Keratinocyte (primary cell): ENCODE measurements around the gene SMAD3. TPM values are rescaled to one million over a fixed set of nuclear protein-coding genes. Genes with fewer than 3 reads are reported as not detected.

Experiments used
- DNase-seq: peaks from one replicate; pipeline ENCODE4 v3.0.0-alpha.2; 2011; ENCODE audit warnings: low read depth, missing footprints, low spot score
- FAIRE-seq: peaks from 2 replicates; lab custom pipeline; 2011; peaks lifted over from hg19 to GRCh38; lab: Jason Lieb, UNC
- H2AFZ ChIP-seq: 2 replicates; pipeline ENCODE4 v1.6.0; 2012; ENCODE audit warnings: low read length, control low read depth, inconsistent platforms; ENCODE audit not compliant: control insufficient read depth
- H3K27ac ChIP-seq: 2 replicates; pipeline ENCODE4 v1.5.1; 2011; ENCODE audit warnings: low read length; ENCODE audit not compliant: control insufficient read depth, insufficient read depth
- H3K27me3 ChIP-seq: 3 replicates; pipeline ENCODE4 v1.6.0; 2011; ENCODE audit warnings: low read length; ENCODE audit not compliant: control insufficient read depth, insufficient read depth; ENCODE audit errors: extremely low read depth
- H3K36me3 ChIP-seq, 2 experiments: 2 replicates in 1 of 2; 3 replicates in 1 of 2; pipeline ENCODE4 v1.5.1; 2011; ENCODE audit warnings: low read length in 2 of 2, mild to moderate bottlenecking in 1 of 2; ENCODE audit not compliant: control insufficient read depth in 2 of 2, insufficient read depth in 2 of 2; ENCODE audit errors: extremely low read depth in 1 of 2
- H3K4me1 ChIP-seq: 3 replicates; pipeline ENCODE4 v1.5.1; 2011; ENCODE audit warnings: low read length; ENCODE audit not compliant: control insufficient read depth, insufficient read depth; ENCODE audit errors: extremely low read depth
- H3K4me2 ChIP-seq: 3 replicates; pipeline ENCODE4 v1.6.0; 2011; ENCODE audit warnings: low read depth, low read length; ENCODE audit not compliant: control insufficient read depth, insufficient read depth; ENCODE audit errors: extremely low read depth
- H3K4me3 ChIP-seq, 3 experiments: fragments of 200-600 bp in 1 of 3; sonication (generic) in 1 of 3; 2 replicates in 2 of 3; 3 replicates in 1 of 3; pipeline ENCODE4 v1.5.1; 2011 to 2016; ENCODE audit warnings: low read length in 3 of 3, mild to moderate bottlenecking in 3 of 3, control low read depth in 2 of 3, inconsistent platforms in 1 of 3, low read depth in 1 of 3, mixed read lengths in 1 of 3, mixed run types in 1 of 3, moderate library complexity in 1 of 3; ENCODE audit not compliant: control insufficient read depth in 2 of 3, insufficient read depth in 2 of 3; ENCODE audit errors: extremely low read depth in 1 of 3
- H3K79me2 ChIP-seq: 2 replicates; pipeline ENCODE4 v1.6.0; 2012; ENCODE audit warnings: low read length; ENCODE audit not compliant: control insufficient read depth, insufficient read depth
- H3K9ac ChIP-seq: 3 replicates; pipeline ENCODE4 v1.6.0; 2011; ENCODE audit warnings: low read length; ENCODE audit not compliant: control insufficient read depth, insufficient read depth; ENCODE audit errors: extremely low read depth
- H3K9me1 ChIP-seq: 3 replicates; pipeline ENCODE4 v1.6.0; 2011; ENCODE audit warnings: low read length; ENCODE audit not compliant: control insufficient read depth, insufficient read depth; ENCODE audit errors: extremely low read depth
- H3K9me3 ChIP-seq: 2 replicates; pipeline ENCODE4 v1.5.1; 2012; ENCODE audit warnings: low read depth, low read length; ENCODE audit not compliant: control insufficient read depth
- H4K20me1 ChIP-seq: 3 replicates; pipeline ENCODE4 v1.6.0; 2011; ENCODE audit warnings: low read length; ENCODE audit not compliant: control insufficient read depth, insufficient read depth; ENCODE audit errors: extremely low read depth
- CTCF ChIP-seq, 3 experiments: IDR thresholded peaks in 1 of 3; conservative IDR thresholded peaks in 1 of 3; optimal IDR thresholded peaks in 1 of 3; 2 replicates in 2 of 3; 3 replicates in 1 of 3; pipeline versions ENCODE3 to v1.5.1; 2011; ENCODE audit warnings: low read length in 3 of 3, mild to moderate bottlenecking in 3 of 3, moderate library complexity in 2 of 3, control low read depth in 1 of 3, inconsistent platforms in 1 of 3; ENCODE audit not compliant: insufficient read depth in 2 of 3; ENCODE audit errors: extremely low read depth in 1 of 3
- EZH2 ChIP-seq: IDR thresholded peaks from one replicate; pipeline ENCODE4 v1.6.1; 2012; ENCODE audit warnings: inconsistent platforms, mild to moderate bottlenecking, low read length, moderate library complexity
- dilution Hi-C: fragments of 300-500 bp; cut with MboI; formaldehyde crosslinking; loops from one replicate; pipeline ENCODE4 v1.7.0; 2020; ENCODE audit warnings: low sequenced_read_pairs; ENCODE audit not compliant: extremely low pct_ligation_motif_present
- polyA plus RNA-seq, 5 experiments: library from polyadenylated mRNA; depleted of rRNA in 3 of 5; stranded (reverse) in 3 of 5; stranded (forward) in 1 of 5; unstranded in 1 of 5; fragments of >200 nt; gene quantifications; 1 replicate in 1 of 5; 2 replicates in 3 of 5; 3 replicates in 1 of 5; pipeline versions ENCODE4 v1.2.1 to v1.2.3, GENCODE V29; 2011 to 2012; ENCODE audit warnings: missing spikeins in 2 of 5, low read depth in 1 of 5, low replicate concordance in 1 of 5

SMAD3 gene
- polyA plus RNA-seq, 1 donor (not counting 4 experiments of a cell fraction or from before 2014, with no cell fraction given), result 33.7 TPM

DNA sequence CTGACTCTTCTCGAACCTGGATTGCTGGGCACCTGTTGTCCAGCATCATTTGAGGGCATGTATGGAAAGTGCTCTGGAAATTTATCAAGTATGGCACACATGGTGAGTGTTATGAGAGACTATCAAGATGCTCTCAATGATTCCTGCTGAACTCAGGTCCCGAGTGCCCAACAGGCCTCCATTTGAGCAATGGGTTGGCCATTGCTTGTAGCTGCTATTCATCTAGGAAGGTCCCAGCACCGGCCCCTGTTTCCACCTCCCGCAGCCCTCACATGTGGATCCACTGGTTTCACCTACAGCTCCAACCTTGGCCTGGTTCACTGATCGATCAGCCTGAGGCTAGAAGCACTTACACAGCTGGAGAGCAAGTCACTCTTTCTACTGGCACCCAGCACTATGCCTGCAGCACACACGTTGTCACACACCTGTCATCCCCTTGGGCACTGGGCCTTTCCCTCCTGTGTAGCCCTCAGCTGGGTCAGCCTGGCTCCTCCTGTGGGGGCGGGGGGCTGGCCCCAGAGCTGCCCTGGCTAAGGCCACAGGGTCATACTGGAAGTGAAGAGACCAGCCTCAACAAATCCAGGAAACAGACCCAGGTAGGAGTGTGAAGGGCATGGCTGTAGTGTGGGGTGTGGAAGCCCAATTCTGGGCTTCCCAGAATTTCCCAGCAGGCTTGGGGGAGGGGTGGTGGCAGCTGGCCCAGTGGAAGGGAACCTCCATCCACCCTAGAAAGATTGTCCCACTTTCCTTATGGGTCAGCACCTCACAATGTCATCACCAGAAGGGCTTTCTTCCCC, 41.7 kb upstream of the SMAD3 start:
- H3K79me2 ChIP-seq, result no peaks in the 10 kb centered on the region
- no peaks in the 10 kb centered on the region for H4K20me1 ChIP-seq
- H3K4me2 ChIP-seq, result peak overlapping the region; percentile 39
- FAIRE-seq, result no peak
- peak overlapping the region; percentile 33 for H3K9ac ChIP-seq
- H3K9me1 ChIP-seq, result no peaks in the 10 kb centered on the region
- H3K27me3 ChIP-seq, result no peaks in the 10 kb centered on the region
- no peak overlapping the region for H2AFZ ChIP-seq
- no peak for DNase-seq
- peaks cover 51% of the 10 kb centered on the region for H3K4me1 ChIP-seq
- H3K9me3 ChIP-seq, result no peaks in the 10 kb centered on the region
- no peak overlapping the region for H3K4me3 ChIP-seq
- H3K27ac ChIP-seq, result peak overlapping the region; percentile 51
- H3K36me3 ChIP-seq, result no peaks in the 10 kb centered on the region
- dilution Hi-C loops, result no loop called here
- TF ChIP-seq EZH2 (no peak), CTCF (optimal IDR thresholded peaks at IDR 0.05 in 1 of 3, IDR thresholded peaks at IDR 0.05 in 1 of 3, conservative IDR thresholded peaks at IDR 0.05 in 1 of 3; ENCODE audit: extremely low read depth in 1 of 3, insufficient read depth in 2 of 3, low read length in 3 of 3) (no peak)

- Histone ChIP-seq H3K4me3 (no peak overlapping the region), H3K9ac (peak overlapping the region; percentile 33), H3K27ac (peak overlapping the region; percentile 63), H3K9me3 (no peaks in the 10 kb centered on the region), H3K9me1 (no peaks in the 10 kb centered on the region), H3K4me1 (peaks cover 51% of the 10 kb centered on the region), H3K27me3 (no peaks in the 10 kb centered on the region), H3K36me3 (no peaks in the 10 kb centered on the region), H4K20me1 (no peaks in the 10 kb centered on the region), H2AFZ (no peak overlapping the region), H3K4me2 (peak overlapping the region; percentile 39), H3K79me2 (no peaks in the 10 kb centered on the region)
- FAIRE-seq (peak; percentile 82), DNase-seq (no peak)
- dilution Hi-C loops, result no loop called here
- TF ChIP-seq CTCF (optimal IDR thresholded peaks at IDR 0.05 in 1 of 3, IDR thresholded peaks at IDR 0.05 in 1 of 3, conservative IDR thresholded peaks at IDR 0.05 in 1 of 3; ENCODE audit: extremely low read depth in 1 of 3, insufficient read depth in 2 of 3, low read length in 3 of 3) (no peak), EZH2 (no peak)
Observed at GRCh38 chr15:67024314-67024997, 40.9 kb upstream of the SMAD3 start.
